HFF-Myc (cell line): Measurements from ENCODE around the gene RNF167.
A peak's percentile ranks its signal among the peaks of the same experiment; 100 is the strongest.

ENCODE experiments used
- DNase-seq: peaks from one replicate; pipeline ENCODE4 v3.0.0-alpha.2; 2011; ENCODE audit warnings: low read depth; ENCODE audit errors: extremely low read depth
- H3K4me3 ChIP-seq: replicated peaks from 2 replicates; pipeline ENCODE4 v1.5.1; 2011; ENCODE audit warnings: low read depth, mild to moderate bottlenecking, control low read depth, low read length
- TF ChIP-seq, protein P1 (sequence below): IDR thresholded peaks from 2 replicates; pipeline ENCODE4 v1.5.1; 2012; ENCODE audit warnings: mild to moderate bottlenecking, low read depth, low read length, control low read depth; ENCODE audit errors: missing control alignments

The RNF167 gene

DNA sequence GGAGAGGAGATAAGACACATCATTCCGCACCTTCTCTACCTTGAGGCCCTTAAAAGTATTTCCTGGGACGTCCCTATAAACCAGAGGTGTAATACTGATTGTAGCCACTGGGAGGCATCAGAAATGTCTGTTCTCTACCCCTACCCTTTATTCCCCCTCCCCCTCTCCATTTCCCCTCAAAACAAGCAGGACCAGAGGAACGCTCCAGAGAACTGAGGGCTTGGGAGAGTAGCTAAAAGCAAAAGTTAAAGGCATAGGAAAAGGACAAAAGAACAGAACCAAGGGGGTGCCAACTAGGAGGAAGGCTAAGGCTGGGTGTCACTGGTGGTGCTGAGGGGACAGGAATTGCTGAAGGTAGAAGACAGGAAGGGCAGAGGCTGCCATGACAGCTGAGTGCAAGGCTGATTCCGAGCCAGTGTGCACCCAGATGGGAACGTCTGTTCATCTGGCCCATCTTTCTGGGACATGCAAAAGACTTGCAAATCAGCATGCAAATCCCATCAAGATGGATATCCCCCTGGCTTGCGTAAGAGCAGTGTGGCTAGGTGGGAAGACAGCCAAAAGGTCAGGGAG is 40.7 kb downstream of the RNF167 start:
- no peak overlapping the region for H3K4me3 ChIP-seq
- TF ChIP-seq, protein P1, sequence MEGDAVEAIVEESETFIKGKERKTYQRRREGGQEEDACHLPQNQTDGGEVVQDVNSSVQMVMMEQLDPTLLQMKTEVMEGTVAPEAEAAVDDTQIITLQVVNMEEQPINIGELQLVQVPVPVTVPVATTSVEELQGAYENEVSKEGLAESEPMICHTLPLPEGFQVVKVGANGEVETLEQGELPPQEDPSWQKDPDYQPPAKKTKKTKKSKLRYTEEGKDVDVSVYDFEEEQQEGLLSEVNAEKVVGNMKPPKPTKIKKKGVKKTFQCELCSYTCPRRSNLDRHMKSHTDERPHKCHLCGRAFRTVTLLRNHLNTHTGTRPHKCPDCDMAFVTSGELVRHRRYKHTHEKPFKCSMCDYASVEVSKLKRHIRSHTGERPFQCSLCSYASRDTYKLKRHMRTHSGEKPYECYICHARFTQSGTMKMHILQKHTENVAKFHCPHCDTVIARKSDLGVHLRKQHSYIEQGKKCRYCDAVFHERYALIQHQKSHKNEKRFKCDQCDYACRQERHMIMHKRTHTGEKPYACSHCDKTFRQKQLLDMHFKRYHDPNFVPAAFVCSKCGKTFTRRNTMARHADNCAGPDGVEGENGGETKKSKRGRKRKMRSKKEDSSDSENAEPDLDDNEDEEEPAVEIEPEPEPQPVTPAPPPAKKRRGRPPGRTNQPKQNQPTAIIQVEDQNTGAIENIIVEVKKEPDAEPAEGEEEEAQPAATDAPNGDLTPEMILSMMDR: peak; percentile 64
- no peak for DNase-seq

DNA sequence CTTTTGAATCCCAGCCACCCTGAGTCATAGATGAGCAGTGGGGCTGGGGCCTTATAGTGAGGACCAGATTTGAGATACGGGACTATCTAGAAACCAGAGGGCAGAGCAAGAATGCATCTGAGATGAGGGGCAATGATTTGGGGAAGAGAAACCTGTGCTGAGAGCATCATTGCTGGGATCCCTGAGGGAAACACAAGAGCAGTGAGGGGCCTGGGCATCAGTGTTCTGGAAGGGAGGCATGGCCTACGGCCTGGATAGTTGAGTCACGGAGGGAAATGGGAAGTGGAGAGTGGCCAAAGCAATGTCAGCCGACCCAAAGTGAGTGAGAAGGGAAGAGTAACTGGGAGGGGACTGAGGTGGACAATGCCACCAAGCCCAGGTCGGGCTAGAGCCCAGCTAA is 42.2 kb downstream of the RNF167 start:
- no peak for DNase-seq
- TF ChIP-seq, protein P1: no peak
- no peak overlapping the region for H3K4me3 ChIP-seq

DNA sequence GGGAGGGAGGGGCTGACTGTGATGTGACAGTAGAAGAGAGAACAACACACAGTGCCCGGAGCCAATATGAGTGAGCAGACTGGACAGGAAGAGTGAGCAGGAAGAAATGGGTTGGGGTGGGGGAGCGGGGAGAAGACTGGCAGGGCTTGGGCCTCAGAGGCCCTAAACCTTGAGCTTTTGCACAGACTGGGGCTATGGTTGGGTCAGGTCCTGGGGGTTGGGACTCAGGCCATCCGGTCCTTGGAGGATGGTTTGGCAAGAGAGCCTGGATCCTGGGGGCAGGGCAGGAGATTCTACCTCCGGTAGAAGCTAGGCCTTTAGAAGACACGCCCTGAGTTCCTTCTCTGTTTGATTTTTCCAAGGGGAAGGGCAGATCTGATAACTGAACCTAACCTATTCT is 46.3 kb downstream of the RNF167 start:
- DNase-seq: no peak
- peak overlapping the region; percentile 65 for H3K4me3 ChIP-seq
- TF ChIP-seq, protein P1: no peak

DNA sequence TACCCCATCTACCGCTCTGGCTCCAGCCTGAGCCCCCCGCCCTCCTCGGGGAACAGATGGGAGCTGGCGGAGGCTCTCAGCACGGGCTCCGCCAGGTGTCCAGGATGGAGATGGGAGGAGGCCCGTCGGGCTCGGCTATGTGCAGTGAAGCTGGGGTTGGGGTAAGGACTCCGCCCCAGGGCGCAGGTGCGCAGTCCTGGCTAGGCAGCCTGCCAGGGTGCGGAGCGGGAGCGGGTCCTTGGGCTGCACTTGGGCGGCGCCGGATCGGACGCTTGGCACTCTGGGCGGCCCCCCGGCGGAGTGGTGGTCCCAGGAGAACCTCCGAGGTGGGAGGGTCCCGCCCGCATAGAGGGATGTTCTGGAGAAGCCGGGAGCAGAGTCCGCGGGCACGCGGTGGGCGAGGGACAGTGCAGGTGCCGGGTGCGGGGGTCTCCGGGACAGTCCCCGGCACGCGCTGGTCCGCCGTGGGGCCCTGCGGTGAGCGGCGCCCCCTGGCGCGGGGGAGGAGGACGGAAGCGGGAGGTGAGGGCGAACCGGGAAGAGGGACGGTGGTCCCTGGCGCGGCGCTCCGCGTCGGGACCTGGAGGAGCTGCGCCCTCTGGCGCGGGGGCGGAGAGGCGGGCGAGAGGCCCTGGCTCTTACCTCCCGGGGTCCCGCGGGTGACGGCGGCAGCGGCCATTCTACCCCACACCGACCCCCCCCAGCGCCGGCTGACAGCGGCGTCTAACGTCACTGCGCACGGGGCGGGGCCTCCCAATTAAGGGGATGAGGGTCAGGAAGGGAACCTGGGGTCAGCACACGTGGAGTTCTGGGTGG is 47.1 kb downstream of the RNF167 start, which contains the start of gene CAMTA2:
Gene CAMTA2, minus strand, starts transcription at position 725 of the 816 bp plus-strand sequence. CDS start 1,453 bp downstream, outside the sequence.
- TF ChIP-seq, protein P1: peak; percentile 76
- peak within 1 kb of the TSS; percentile 65 for H3K4me3 ChIP-seq
- peak; percentile 36 for DNase-seq

DNA sequence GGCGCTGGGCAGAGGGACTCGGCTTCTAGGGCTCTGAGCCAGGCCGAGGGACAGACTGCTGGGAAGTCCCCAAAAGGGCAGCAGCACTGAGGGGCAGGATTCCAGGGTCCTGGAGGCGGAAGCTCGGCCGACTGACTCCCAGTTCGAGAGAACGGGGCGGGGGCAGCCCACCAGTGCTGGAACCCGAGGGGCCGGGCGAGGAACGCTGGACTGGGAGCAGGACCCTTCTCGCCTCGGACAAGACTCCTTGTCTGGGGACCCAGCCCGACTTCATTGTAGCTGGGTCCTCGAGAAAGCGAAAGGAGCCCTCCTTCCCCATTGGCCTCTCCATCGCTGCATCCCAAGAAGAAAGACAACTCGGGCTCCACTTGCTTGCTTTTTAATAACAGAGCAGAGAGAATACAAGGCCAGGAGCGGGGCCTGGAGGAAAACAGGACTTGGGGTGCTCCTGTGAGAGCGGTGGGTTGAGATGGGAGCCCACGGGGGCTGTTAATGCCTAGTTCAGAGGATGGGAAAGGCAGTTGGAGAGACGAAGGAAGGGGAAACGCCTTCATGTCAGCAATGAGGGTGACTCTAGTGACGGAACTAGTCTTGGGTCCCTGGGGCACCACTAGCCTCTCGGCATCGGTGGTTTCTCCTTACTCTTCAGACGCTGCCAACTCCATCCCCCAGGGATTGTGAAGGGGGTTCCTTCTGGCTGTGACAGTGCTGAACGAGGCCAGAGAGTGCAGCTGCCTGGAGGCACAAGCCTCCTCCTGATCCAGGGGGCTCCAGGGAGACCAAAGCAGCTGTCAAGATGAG is 47.9 kb downstream of the RNF167 start:
- peak overlapping the region; percentile 65 for H3K4me3 ChIP-seq
- no peak for DNase-seq
- TF ChIP-seq, protein P1: no peak

DNA sequence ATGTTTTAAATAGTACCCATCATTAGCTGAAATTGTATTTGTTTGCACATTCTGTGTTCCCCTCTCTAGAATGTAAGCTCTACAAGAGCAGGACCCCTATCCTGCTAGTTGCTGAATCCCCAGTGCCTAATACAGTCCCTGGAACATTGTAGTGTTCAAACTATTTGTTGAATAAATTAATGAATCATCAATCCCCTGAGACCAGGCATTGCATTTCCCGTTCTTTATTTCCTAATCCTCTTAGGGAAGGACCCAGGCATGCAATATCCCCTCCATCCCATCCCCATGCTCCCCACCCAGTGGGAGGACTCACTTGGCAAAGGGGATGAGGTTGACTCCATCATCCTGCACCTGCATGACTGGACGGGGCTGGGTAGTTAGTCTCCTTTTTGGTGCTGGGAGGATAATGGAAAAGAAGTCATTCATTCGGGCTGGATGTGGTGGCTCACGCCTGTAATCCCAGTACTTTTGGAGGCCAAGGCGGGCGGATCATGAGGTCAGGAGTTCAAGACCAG is 54.1 kb downstream of the RNF167 start:
- no peak overlapping the region for H3K4me3 ChIP-seq
- TF ChIP-seq, protein P1: no peak
- no peak for DNase-seq
